HepG2 (cell line): Measurements from ENCODE around the gene INAFM2. TPM values are rescaled to one million over a fixed set of nuclear protein-coding genes. Genes with fewer than 3 reads are reported as not detected.

ENCODE experiments used
- ATAC-seq: fragments of 200-7000 bp; cut with Tn5 transposase; 3 replicates; pipeline ENCODE4 v1.9.1; 2020; ENCODE audit warnings: mild to moderate bottlenecking, moderate library complexity
- BruUV-seq: library from RNA; stranded (reverse); fragments of 400-500 nt; replicated peaks from 2 replicates; lab custom pipeline; 2021; lab: Mats Ljungman, UMichigan
- CTCF ChIA-PET: fragments of 300-600 bp; formaldehyde crosslinking; extraction: SDS; loops from one replicate; lab custom pipeline; 2021; ENCODE audit warnings: low total read pairs, inconsistent platforms, low intra/inter-chr PET ratio; lab: Yijun Ruan, JAX
- POLR2A ChIA-PET: fragments of 350-600 bp; sonication (Branson Sonifier 250); formaldehyde crosslinking; loops from one replicate; lab custom pipeline; 2020; ENCODE audit warnings: antibody characterized with exemption, inconsistent platforms; lab: Yijun Ruan, JAX
- DNase-seq: peaks from one replicate; pipeline ENCODE4 v3.0.0-alpha.2; 2015; ENCODE audit warnings: low spot score
- FAIRE-seq: peaks from 3 replicates; lab custom pipeline; 2011; peaks lifted over from hg19 to GRCh38; lab: Jason Lieb, UNC
- H2AFZ ChIP-seq: one replicate; pipeline ENCODE4 v1.6.1; 2011; ENCODE audit warnings: low read length, inconsistent platforms
- H3K27ac ChIP-seq: fragments of 300-600 bp; 3 replicates; pipeline ENCODE4 v1.8.0; 2011; ENCODE audit warnings: mixed run types, mild to moderate bottlenecking, mixed read lengths, low read length, inconsistent platforms; ENCODE audit not compliant: insufficient read depth; ENCODE audit errors: extremely low read length
- H3K27me3 ChIP-seq, 2 experiments: fragments of 200-600 bp in 1 of 2; 2 replicates in 1 of 2; 3 replicates in 1 of 2; pipeline versions ENCODE4 v1.6.0 to v1.8.0; 2011; ENCODE audit warnings: low read length in 2 of 2, mild to moderate bottlenecking in 2 of 2, moderate library complexity in 2 of 2, inconsistent platforms in 1 of 2; ENCODE audit not compliant: insufficient read depth in 2 of 2, control insufficient read depth in 1 of 2
- H3K36me3 ChIP-seq, 2 experiments: fragments of 200-600 bp in 1 of 2; replicated peaks in 1 of 2; 2 replicates in 1 of 2; 3 replicates in 1 of 2; pipeline versions ENCODE4 v1.5.1 to v1.8.0; 2011; ENCODE audit warnings: low read length in 2 of 2, inconsistent platforms in 1 of 2; ENCODE audit not compliant: insufficient read depth in 2 of 2, control insufficient read depth in 1 of 2
- H3K4me1 ChIP-seq: 2 replicates; pipeline ENCODE4 v1.5.1; 2012; ENCODE audit warnings: low read length, inconsistent platforms; ENCODE audit not compliant: insufficient read depth
- H3K4me2 ChIP-seq: 2 replicates; pipeline ENCODE4 v1.6.0; 2011; ENCODE audit warnings: low read depth, low read length, inconsistent platforms
- H3K4me3 ChIP-seq, 3 experiments: fragments of 200-600 bp in 1 of 3; sonication (generic), shearing (Covaris generic) in 1 of 3; replicated peaks in 1 of 3; 2 replicates each; pipeline ENCODE4 v1.5.1; 2011 to 2016; ENCODE audit warnings: low read length in 3 of 3, inconsistent platforms in 2 of 3, low read depth in 2 of 3, mild to moderate bottlenecking in 2 of 3, control low read depth in 1 of 3, mixed read lengths in 1 of 3; ENCODE audit not compliant: insufficient read depth in 1 of 3
- H3K79me2 ChIP-seq: one replicate; pipeline ENCODE4 v1.6.1; 2011; ENCODE audit warnings: low read length, inconsistent platforms; ENCODE audit not compliant: insufficient read depth
- H3K9ac ChIP-seq: 2 replicates; pipeline ENCODE4 v1.6.0; 2011; ENCODE audit warnings: mild to moderate bottlenecking, low read depth, low read length, inconsistent platforms; ENCODE audit not compliant: insufficient read depth
- H3K9me3 ChIP-seq: 2 replicates; pipeline ENCODE4 v1.5.1; 2012; ENCODE audit warnings: mild to moderate bottlenecking, low read length
- H4K20me1 ChIP-seq: 2 replicates; pipeline ENCODE4 v1.6.0; 2011; ENCODE audit warnings: inconsistent platforms, mild to moderate bottlenecking, low read length, moderate library complexity; ENCODE audit not compliant: insufficient read depth
- CBX5 ChIP-seq: sonication (generic); formaldehyde crosslinking; IDR thresholded peaks from 2 replicates; pipeline ENCODE4 v1.4.0; 2020; ENCODE audit warnings: missing genetic modification reagents, borderline replicate concordance
- ERF ChIP-seq: IDR thresholded peaks from 2 replicates; pipeline ENCODE4 v1.6.1; 2018; ENCODE audit warnings: missing biosample characterization, missing genetic modification reagents
- MAFF ChIP-seq: IDR thresholded peaks from 2 replicates; pipeline ENCODE4 v1.6.1; 2011; ENCODE audit warnings: low read depth, low read length, improper control_type of control experiment
- MAFK ChIP-seq, 2 experiments: IDR thresholded peaks in 1 of 2; conservative IDR thresholded peaks in 1 of 2; 2 replicates each; pipeline ENCODE4 v1.6.1; 2011; ENCODE audit warnings: improper control_type of control experiment in 2 of 2, low read length in 2 of 2
- WGBS: methylation state at CpG from one replicate; pipeline ENCODE4 v1.1.6; 2017; ENCODE audit warnings: low lambda C conversion rate; 5-methylcytosine and 5-hydroxymethylcytosine counted together
- in situ Hi-C: cut with HindIII; loops from 2 replicates; pipeline ENCODE4 v1.10.0; 2017; ENCODE audit warnings: low pct_unique_long_range_greater_than_20kb; ENCODE audit not compliant: extremely low pct_ligation_motif_present
- intact Hi-C: fragments of 100-400 bp; cut with micrococcal nuclease; formaldehyde crosslinking; loops from one replicate; pipeline ENCODE4 v1.10.0; 2022; ENCODE audit not compliant: unreplicated experiment
- polyA plus RNA-seq, 8 experiments: library from polyadenylated mRNA; depleted of rRNA in 3 of 8; stranded (reverse) in 7 of 8; unstranded in 1 of 8; fragments of >200 nt; fragmentation: Illumina TruSeq in 4 of 8; extraction: Trizol in 4 of 8; gene quantifications; 2 replicates each; pipeline versions ENCODE4 v1.2.1 to v1.2.3, GENCODE V29; 2011 to 2016; ENCODE audit warnings: low read depth in 4 of 8, missing spikeins in 1 of 8, mixed read lengths in 1 of 8; ENCODE audit not compliant: insufficient read depth in 1 of 8
- total RNA-seq, 5 experiments: library from RNA; depleted of rRNA; stranded (reverse); fragments of >200 nt; fragmentation: Illumina TruSeq; extraction: Trizol; gene quantifications; 2 replicates each; pipeline ENCODE4 v1.2.3, GENCODE V29; 2016; ENCODE audit warnings: low read depth in 1 of 5
- TF ChIP-seq, protein P1 (sequence below): sonication (generic); formaldehyde crosslinking; IDR thresholded peaks from 2 replicates; pipeline ENCODE4 v1.5.0; 2020; ENCODE audit warnings: mild to moderate bottlenecking, missing genetic modification reagents, borderline replicate concordance

Gene INAFM2
- total and polyA plus RNA-seq, 2 of the 13 experiments (the other 11 are each of a cell fraction or from before 2014, with no cell fraction given), result 5.5 to 6.5 TPM

DNA sequence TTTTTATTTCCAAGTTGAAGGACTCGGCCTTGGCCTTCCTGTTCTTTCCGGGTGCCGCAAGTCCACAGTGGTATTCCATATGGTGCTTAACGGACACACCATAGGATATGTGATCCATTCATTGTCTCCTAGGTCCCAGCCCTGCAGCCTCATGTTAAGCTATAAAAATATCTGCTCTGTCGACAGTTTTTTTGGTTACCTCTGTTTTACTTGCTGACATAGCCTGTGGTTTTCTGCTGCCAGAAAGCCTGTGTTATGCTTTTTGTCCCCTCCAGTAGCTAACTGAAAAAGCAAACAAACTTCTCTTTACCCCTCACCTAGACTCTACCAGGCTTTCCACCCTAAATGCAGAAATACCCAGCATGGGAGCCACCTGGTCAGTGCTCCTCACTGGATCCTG, 5.3 kb downstream of the INAFM2 start:
- no TSS peak for BruUV-seq
- POLR2A ChIA-PET, result interaction anchor here (1.4 kb wide), 1 partner anchor 10 kb away, joined by 3 read pairs; no protein-coding TSS in a partner anchor
- no peak for DNase-seq

More for the DNA sequence above, 5.3 kb downstream of the INAFM2 start:
- H3K4me1 ChIP-seq, result peaks cover 27% of the 10 kb centered on the region
- no peak overlapping the region for H3K27ac ChIP-seq
- no peak overlapping the region for H3K4me2 ChIP-seq
- H3K27me3 ChIP-seq, result no peaks in the 10 kb centered on the region
- no peak overlapping the region for H3K9ac ChIP-seq
- H3K79me2 ChIP-seq, result no peaks in the 10 kb centered on the region
- FAIRE-seq, result no peak
- intact Hi-C loops, result no loop called here
- TF ChIP-seq CBX5 (CRISPR knock-in tag), result no peak
- TF ChIP-seq MAFF, result peak; percentile 51
- TF ChIP-seq ERF (CRISPR knock-in tag), result no peak
- peak; percentile 49 to 72 for TF ChIP-seq MAFK (conservative IDR thresholded peaks at IDR 0.05 in 1 of 2, IDR thresholded peaks at IDR 0.05 in 1 of 2; ENCODE audit: low read length in 2 of 2)
- TF ChIP-seq, protein P1, sequence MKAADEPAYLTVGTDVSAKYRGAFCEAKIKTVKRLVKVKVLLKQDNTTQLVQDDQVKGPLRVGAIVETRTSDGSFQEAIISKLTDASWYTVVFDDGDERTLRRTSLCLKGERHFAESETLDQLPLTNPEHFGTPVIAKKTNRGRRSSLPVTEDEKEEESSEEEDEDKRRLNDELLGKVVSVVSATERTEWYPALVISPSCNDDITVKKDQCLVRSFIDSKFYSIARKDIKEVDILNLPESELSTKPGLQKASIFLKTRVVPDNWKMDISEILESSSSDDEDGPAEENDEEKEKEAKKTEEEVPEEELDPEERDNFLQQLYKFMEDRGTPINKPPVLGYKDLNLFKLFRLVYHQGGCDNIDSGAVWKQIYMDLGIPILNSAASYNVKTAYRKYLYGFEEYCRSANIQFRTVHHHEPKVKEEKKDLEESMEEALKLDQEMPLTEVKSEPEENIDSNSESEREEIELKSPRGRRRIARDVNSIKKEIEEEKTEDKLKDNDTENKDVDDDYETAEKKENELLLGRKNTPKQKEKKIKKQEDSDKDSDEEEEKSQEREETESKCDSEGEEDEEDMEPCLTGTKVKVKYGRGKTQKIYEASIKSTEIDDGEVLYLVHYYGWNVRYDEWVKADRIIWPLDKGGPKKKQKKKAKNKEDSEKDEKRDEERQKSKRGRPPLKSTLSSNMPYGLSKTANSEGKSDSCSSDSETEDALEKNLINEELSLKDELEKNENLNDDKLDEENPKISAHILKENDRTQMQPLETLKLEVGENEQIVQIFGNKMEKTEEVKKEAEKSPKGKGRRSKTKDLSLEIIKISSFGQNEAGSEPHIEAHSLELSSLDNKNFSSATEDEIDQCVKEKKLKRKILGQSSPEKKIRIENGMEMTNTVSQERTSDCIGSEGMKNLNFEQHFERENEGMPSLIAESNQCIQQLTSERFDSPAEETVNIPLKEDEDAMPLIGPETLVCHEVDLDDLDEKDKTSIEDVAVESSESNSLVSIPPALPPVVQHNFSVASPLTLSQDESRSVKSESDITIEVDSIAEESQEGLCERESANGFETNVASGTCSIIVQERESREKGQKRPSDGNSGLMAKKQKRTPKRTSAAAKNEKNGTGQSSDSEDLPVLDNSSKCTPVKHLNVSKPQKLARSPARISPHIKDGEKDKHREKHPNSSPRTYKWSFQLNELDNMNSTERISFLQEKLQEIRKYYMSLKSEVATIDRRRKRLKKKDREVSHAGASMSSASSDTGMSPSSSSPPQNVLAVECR (CRISPR knock-in tag), result no peak
- TF ChIP-seq, all 625 proteins: peak for 2
- in situ Hi-C loops, result no loop called here
- 78% methylated on average over 5 of the region's 5 CpGs for WGBS
- ATAC-seq, result no peak
- no peaks in the 10 kb centered on the region for H3K36me3 ChIP-seq
- H3K4me3 ChIP-seq, result no peak overlapping the region
- no peaks in the 10 kb centered on the region for H3K9me3 ChIP-seq
- no peak overlapping the region for H2AFZ ChIP-seq
- CTCF ChIA-PET, result no interaction called here
- no peaks in the 10 kb centered on the region for H4K20me1 ChIP-seq
